Neural crest cell (in vitro differentiated cells): ENCODE data around the gene NME4. TPM values are rescaled to one million over a fixed set of nuclear protein-coding genes. Genes with fewer than 3 reads are reported as not detected.
"Not testable (repeated sequence)": the region's sequence is repeated elsewhere in the genome, so short reads cannot be mapped to it uniquely, and the experiment has no call there.

ENCODE experiments used
- DNase-seq: peaks from one replicate; pipeline ENCODE4 v3.0.0; 2021; ENCODE audit warnings: low read depth, mixed read lengths, low spot score
- H3K27ac Mint-ChIP-seq: one replicate; pipeline ENCODE4 v1.8.0; 2021; ENCODE audit warnings: mild to moderate bottlenecking, mixed read lengths; ENCODE audit not compliant: unreplicated experiment
- H3K27me3 Mint-ChIP-seq: 2 replicates; pipeline ENCODE4 v1.8.0; 2021; ENCODE audit warnings: low read depth, mild to moderate bottlenecking, mixed read lengths
- H3K36me3 Mint-ChIP-seq: 2 replicates; pipeline ENCODE4 v1.8.0; 2021; ENCODE audit warnings: low read depth, mild to moderate bottlenecking, mixed read lengths
- H3K4me1 Mint-ChIP-seq: 2 replicates; pipeline ENCODE4 v1.8.0; 2021; ENCODE audit warnings: mixed read lengths
- H3K4me3 Mint-ChIP-seq: one replicate; pipeline ENCODE4 v1.8.0; 2021; ENCODE audit warnings: mild to moderate bottlenecking, mixed read lengths
- H3K9me3 Mint-ChIP-seq: 2 replicates; pipeline ENCODE4 v1.8.0; 2021; ENCODE audit warnings: mixed read lengths
- CTCF ChIP-seq: fragments of 200-600 bp; sonication (generic); conservative IDR thresholded peaks from 2 replicates; pipeline ENCODE4 v1.5.0; 2021; ENCODE audit warnings: antibody characterized with exemption, mild to moderate bottlenecking
- total RNA-seq: library from RNA; stranded (reverse); gene quantifications from 2 replicates; pipeline ENCODE4 v1.2.1, GENCODE V29; 2021

NME4 gene
- total RNA-seq, 1 donor from 2014 or later: 233 TPM

- Mint-ChIP-seq H3K27me3 (peaks cover 2% of the 10 kb centered on the region), H3K4me1 (peaks cover 7% of the 10 kb centered on the region), H3K4me3 (no peak overlapping the region), H3K36me3 (no peaks in the 10 kb centered on the region), H3K27ac (no peak overlapping the region), H3K9me3 (no peaks in the 10 kb centered on the region)
- TF ChIP-seq CTCF: no peak
- DNase-seq: no peak
Observed at GRCh38 chr16:377419-377951, 19.5 kb upstream of the NME4 start.

- not testable (repeated sequence) for H3K9me3 Mint-ChIP-seq, H3K27ac Mint-ChIP-seq, DNase-seq, H3K36me3 Mint-ChIP-seq, H3K27me3 Mint-ChIP-seq
- Mint-ChIP-seq H3K4me3 (peak overlapping the region; percentile 56), H3K4me1 (peaks cover 15% of the 10 kb centered on the region)
Observed at GRCh38 chr16:378113-378820, 18.7 kb upstream of the NME4 start.

- H3K4me1 Mint-ChIP-seq: peaks cover 20% of the 10 kb centered on the region
- no peaks in the 10 kb centered on the region for H3K9me3 Mint-ChIP-seq
- peaks cover 14% of the 10 kb centered on the region for H3K27me3 Mint-ChIP-seq
- H3K27ac Mint-ChIP-seq: no peak overlapping the region
- no peaks in the 10 kb centered on the region for H3K36me3 Mint-ChIP-seq
- H3K4me3 Mint-ChIP-seq: peak overlapping the region; percentile 56
- TF ChIP-seq CTCF: no peak
- no peak for DNase-seq
Observed at GRCh38 chr16:378821-379182, 18.2 kb upstream of the NME4 start.

- no peak for TF ChIP-seq CTCF
- peaks cover 26% of the 10 kb centered on the region for H3K4me1 Mint-ChIP-seq
- peak overlapping the region; percentile 78 for H3K4me3 Mint-ChIP-seq
- H3K27me3 Mint-ChIP-seq: peaks cover 14% of the 10 kb centered on the region
- no peaks in the 10 kb centered on the region for H3K9me3 Mint-ChIP-seq
- no peak for DNase-seq
- no peak overlapping the region for H3K27ac Mint-ChIP-seq
- H3K36me3 Mint-ChIP-seq: no peaks in the 10 kb centered on the region
Observed at GRCh38 chr16:379183-379960, 17.6 kb upstream of the NME4 start.

GRCh38 chr16:379961-380761 lies 16.8 kb upstream of the NME4 start:
- Mint-ChIP-seq H3K36me3 (no peaks in the 10 kb centered on the region), H3K4me3 (peak overlapping the region; percentile 78), H3K27ac (peak overlapping the region; percentile 43), H3K27me3 (peaks cover 14% of the 10 kb centered on the region), H3K4me1 (peaks cover 27% of the 10 kb centered on the region), H3K9me3 (no peaks in the 10 kb centered on the region)
- no peak for TF ChIP-seq CTCF
- no peak for DNase-seq
